HL-60 (cell line): Measurements from ENCODE around the gene VWA7.

Experiments used
- DNase-seq, 2 experiments: peaks; one replicate each; pipeline ENCODE4 v3.0.0-alpha.2; 2010 to 2020; ENCODE audit warnings: low read depth in 1 of 2, low spot score in 1 of 2
- H3K27ac ChIP-seq: fragments of 250-450 bp; sonication (Bioruptor Pico); replicated peaks from 2 replicates; pipeline ENCODE4 v1.5.1; 2020; ENCODE audit warnings: mild to moderate bottlenecking, moderate library complexity
- H3K27me3 ChIP-seq: fragments of 250-450 bp; sonication (Bioruptor Pico); 2 replicates; pipeline ENCODE4 v1.5.1; 2021; ENCODE audit warnings: mild to moderate bottlenecking, moderate library complexity; ENCODE audit not compliant: insufficient read depth, poor library complexity, severe bottlenecking
- H3K4me3 ChIP-seq: replicated peaks from 2 replicates; pipeline ENCODE4 v1.5.1; 2011; ENCODE audit warnings: mild to moderate bottlenecking, control low read depth, low read length; ENCODE audit not compliant: insufficient read depth
- CTCF ChIP-seq: IDR thresholded peaks from one replicate; pipeline ENCODE4 v1.5.1; 2011; ENCODE audit warnings: low read length, control low read depth, inconsistent platforms; ENCODE audit not compliant: insufficient read depth
- GABPA ChIP-seq: IDR thresholded peaks from 2 replicates; pipeline ENCODE4 v1.6.1; 2012; ENCODE audit warnings: low read depth
- POLR2AphosphoS5 ChIP-seq: IDR thresholded peaks from 2 replicates; pipeline ENCODE4 v1.6.1; 2012; ENCODE audit warnings: low read depth
- REST ChIP-seq: IDR thresholded peaks from 2 replicates; pipeline ENCODE4 v1.6.1; 2012; ENCODE audit warnings: low read depth; ENCODE audit not compliant: insufficient replicate concordance
- SPI1 ChIP-seq: IDR thresholded peaks from 2 replicates; pipeline ENCODE4 v1.6.1; 2012; ENCODE audit warnings: low read depth, mild to moderate bottlenecking, borderline replicate concordance

The VWA7 gene

GRCh38 chr6:31797588-31797987 lies 20.5 kb upstream of the VWA7 start:
- Histone ChIP-seq H3K4me3 (no peak overlapping the region), H3K27me3 (no peaks in the 10 kb centered on the region), H3K27ac (no peak overlapping the region)
- no peak for TF ChIP-seq CTCF
- no peak for TF ChIP-seq SPI1
- TF ChIP-seq REST = no peak
- no peak for TF ChIP-seq POLR2AphosphoS5
- no peak for TF ChIP-seq GABPA
- no peak for DNase-seq

- DNase-seq = no peak
- TF ChIP-seq POLR2AphosphoS5 (no peak), REST (no peak), SPI1 (no peak), CTCF (no peak), GABPA (no peak)
- Histone ChIP-seq H3K27ac (no peak overlapping the region), H3K4me3 (no peak overlapping the region), H3K27me3 (no peaks in the 10 kb centered on the region)
Observed at GRCh38 chr6:31796993-31797385, 19.9 kb upstream of the VWA7 start.

DNA sequence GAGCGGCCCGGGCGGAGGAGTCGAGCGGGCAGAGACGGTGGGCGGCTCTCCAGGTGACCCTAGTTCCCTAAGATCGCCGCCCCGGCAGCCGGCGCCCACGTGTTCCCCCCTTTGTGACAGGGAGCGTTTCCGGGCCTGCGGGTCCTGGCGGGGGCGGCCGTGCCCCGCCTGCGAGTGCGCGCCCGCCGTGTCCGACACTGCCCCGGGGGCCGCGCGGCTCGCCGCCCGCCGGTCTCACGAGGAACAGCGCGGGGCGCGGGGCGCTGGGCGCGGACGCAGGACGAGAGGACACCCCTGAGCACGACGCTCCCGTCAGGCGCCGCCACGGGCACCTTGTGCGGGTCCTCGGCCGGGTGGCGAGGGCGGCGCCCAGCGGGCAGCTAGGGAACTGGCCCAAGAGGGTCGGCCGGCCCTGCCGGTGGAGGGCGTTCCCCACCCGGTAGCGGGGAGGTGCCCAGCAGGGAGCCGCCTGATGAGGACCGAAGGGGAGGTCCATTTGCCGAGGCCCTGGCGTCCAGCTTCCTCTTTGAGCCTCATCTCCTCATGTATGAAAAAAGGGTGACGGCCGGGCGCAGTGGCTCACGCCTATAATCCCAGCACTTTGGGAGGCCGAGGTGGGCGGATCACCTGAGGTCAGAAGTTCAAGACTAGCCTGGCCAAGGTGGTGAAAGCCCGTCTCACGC lies 18.6 kb upstream of the VWA7 start, which contains the start of gene VARS1:
VARS1 (minus strand) TSS at position 137 of the 683 bp plus-strand sequence. CDS start 535 bp downstream, outside the sequence.
- Histone ChIP-seq H3K27me3 (no peaks in the 10 kb centered on the region), H3K4me3 (peak within 1 kb of the TSS; percentile 85), H3K27ac (peak within 1 kb of the TSS; percentile 91)
- TF ChIP-seq GABPA (no peak), SPI1 (peak; percentile 57; the same call in 1 of the 2 replicates), POLR2AphosphoS5 (peak; percentile 28), CTCF (peak; percentile 57), REST (peak; percentile 21)
- peak; percentile 93 to 96 for DNase-seq
